ENCODE results near the gene DCXR. TPM values are rescaled to one million over a fixed set of nuclear protein-coding genes. Genes with fewer than 3 reads are reported as not detected.

DCXR gene
- total RNA-seq, 1 experiment from 2014 or later, result 306 TPM

GRCh38 chr17:81995463-81996231, 41.9 kb downstream of the DCXR start:
- no peak for TF ChIP-seq SRF (IDR thresholded peaks at IDR 0.05; ENCODE audit: low read depth)
- no peak for TF ChIP-seq EGR1 (IDR thresholded peaks at IDR 0.05; ENCODE audit: low read depth)
- TF ChIP-seq EZH2 (IDR thresholded peaks at IDR 0.05), result no peak
- TF ChIP-seq EZH2phosphoT487 (IDR thresholded peaks at IDR 0.05; ENCODE audit: borderline replicate concordance), result no peak
- no peak for TF ChIP-seq ATF3 (IDR thresholded peaks at IDR 0.05)
- no peak for TF ChIP-seq CBX3 (IDR thresholded peaks at IDR 0.05; ENCODE audit: low read depth)
- TF ChIP-seq, protein P1, sequence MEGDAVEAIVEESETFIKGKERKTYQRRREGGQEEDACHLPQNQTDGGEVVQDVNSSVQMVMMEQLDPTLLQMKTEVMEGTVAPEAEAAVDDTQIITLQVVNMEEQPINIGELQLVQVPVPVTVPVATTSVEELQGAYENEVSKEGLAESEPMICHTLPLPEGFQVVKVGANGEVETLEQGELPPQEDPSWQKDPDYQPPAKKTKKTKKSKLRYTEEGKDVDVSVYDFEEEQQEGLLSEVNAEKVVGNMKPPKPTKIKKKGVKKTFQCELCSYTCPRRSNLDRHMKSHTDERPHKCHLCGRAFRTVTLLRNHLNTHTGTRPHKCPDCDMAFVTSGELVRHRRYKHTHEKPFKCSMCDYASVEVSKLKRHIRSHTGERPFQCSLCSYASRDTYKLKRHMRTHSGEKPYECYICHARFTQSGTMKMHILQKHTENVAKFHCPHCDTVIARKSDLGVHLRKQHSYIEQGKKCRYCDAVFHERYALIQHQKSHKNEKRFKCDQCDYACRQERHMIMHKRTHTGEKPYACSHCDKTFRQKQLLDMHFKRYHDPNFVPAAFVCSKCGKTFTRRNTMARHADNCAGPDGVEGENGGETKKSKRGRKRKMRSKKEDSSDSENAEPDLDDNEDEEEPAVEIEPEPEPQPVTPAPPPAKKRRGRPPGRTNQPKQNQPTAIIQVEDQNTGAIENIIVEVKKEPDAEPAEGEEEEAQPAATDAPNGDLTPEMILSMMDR (IDR thresholded peaks at IDR 0.05 in 2 of 3, conservative IDR thresholded peaks at IDR 0.05 in 1 of 3; ENCODE audit: borderline replicate concordance in 1 of 3, insufficient read depth in 1 of 3, low read depth in 2 of 3, low read length in 2 of 3), result peak in 2 of 3 experiments; percentile 2 to 12; a peak in 1 of 6 replicates
- ATAC-seq, result no peak
- ChIA-PET POLR2A (no interaction called here), RAD21 (ENCODE audit: low non-redundant PET in 1 of 2, low total read pairs in 2 of 2, uncharacterized antibody in 2 of 2, unreplicated experiment in 2 of 2) (no interaction called here), CTCF (interaction anchor here (1.0 kb wide), 1 partner anchor 36 kb away, joined by 3 read pairs; no protein-coding TSS in a partner anchor)
- Histone ChIP-seq H3K27me3 (ENCODE audit: insufficient read depth, low read length) (no peaks in the 10 kb centered on the region), H3K9me3 (ENCODE audit: control insufficient read depth in 1 of 2, insufficient read depth in 1 of 2, low read depth in 1 of 2, low read length in 2 of 2) (no peaks in the 10 kb centered on the region), H3K9me2 (ENCODE audit: insufficient read depth) (no peaks in the 10 kb centered on the region), H3K9ac (ENCODE audit: low read length) (no peak overlapping the region), H3K4me3 (replicated peaks in 1 of 2; ENCODE audit: low read depth in 1 of 2, low read length in 2 of 2) (no peak overlapping the region), H3K79me2 (ENCODE audit: insufficient read depth, low read length) (no peaks in the 10 kb centered on the region), H4K20me1 (ENCODE audit: insufficient read depth) (no peaks in the 10 kb centered on the region), H3K27ac (ENCODE audit: low read depth, low read length) (no peak overlapping the region; the same call in 1 of the 2 replicates), H3K36me3 (ENCODE audit: control insufficient read depth in 1 of 2, insufficient read depth in 2 of 2, low read length in 2 of 2) (no peaks in the 10 kb centered on the region; a peak in 1 of 4 replicates), H3K4me2 (ENCODE audit: low read length) (no peak overlapping the region), H2AFZ (ENCODE audit: low read depth, low read length, poor library complexity, severe bottlenecking) (no peak overlapping the region), H3K4me1 (ENCODE audit: control insufficient read depth in 1 of 2, insufficient read depth in 2 of 2, low read length in 2 of 2) (peaks cover 13 to 21% of the 10 kb centered on the region in 2 experiments; a peak in 3 of 4 replicates)
- intact Hi-C loops (cut with micrococcal nuclease), result no loop called here
- no TSS peak for BruUV-seq (replicated peaks)
- DNase-seq (ENCODE audit: low read depth, low spot score), result no peak
